ENCODE results near the gene ZNF622.

ZNF622 gene, protein sequence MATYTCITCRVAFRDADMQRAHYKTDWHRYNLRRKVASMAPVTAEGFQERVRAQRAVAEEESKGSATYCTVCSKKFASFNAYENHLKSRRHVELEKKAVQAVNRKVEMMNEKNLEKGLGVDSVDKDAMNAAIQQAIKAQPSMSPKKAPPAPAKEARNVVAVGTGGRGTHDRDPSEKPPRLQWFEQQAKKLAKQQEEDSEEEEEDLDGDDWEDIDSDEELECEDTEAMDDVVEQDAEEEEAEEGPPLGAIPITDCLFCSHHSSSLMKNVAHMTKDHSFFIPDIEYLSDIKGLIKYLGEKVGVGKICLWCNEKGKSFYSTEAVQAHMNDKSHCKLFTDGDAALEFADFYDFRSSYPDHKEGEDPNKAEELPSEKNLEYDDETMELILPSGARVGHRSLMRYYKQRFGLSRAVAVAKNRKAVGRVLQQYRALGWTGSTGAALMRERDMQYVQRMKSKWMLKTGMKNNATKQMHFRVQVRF

DNA sequence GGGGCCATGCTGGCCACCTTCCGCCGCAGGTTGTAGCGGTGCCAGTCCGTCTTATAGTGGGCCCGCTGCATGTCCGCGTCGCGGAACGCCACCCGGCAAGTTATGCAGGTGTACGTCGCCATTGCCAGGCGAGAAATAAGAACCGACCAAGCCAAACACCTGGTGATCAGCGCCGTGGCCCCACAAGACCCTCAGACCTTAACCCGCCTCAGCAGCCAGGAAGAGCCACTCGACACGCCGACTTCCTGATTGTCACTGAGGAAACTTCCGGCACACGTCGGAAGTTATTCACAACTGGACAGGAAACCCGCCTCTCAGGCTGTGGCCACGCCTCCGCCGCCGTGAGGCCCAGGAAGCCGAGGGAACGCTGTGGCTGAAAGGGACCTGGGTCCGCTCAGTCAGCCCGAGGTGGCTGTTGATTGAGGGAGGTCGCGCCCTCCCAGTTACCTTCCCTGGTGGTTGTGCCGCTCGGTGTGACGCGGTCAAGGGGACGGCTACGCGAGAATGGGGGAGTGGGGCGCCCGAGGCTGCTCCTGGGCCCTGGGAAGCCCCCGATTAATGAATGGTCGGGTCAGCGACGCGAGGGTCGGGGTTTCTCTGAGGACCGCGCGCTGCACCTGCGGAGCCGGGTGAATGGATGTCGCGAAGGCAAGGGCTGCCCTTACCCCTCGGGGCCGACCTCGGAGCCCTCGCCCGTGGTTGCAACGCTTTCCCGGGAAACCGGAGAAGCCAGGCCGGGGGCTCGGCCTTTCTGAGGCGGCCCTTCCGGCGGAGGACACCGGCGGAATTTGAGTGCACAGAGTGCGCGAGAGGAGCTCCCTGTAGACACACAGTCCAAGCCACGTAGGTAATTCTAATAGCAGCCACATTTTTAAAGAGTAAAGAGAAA is at the start of gene ZNF622:
ZNF622 (minus strand) TSS at position 257 of the 889 bp plus-strand sequence; CDS start at position 122, 135 bp downstream.
- peak; percentile 94 for DNase-seq

DNA sequence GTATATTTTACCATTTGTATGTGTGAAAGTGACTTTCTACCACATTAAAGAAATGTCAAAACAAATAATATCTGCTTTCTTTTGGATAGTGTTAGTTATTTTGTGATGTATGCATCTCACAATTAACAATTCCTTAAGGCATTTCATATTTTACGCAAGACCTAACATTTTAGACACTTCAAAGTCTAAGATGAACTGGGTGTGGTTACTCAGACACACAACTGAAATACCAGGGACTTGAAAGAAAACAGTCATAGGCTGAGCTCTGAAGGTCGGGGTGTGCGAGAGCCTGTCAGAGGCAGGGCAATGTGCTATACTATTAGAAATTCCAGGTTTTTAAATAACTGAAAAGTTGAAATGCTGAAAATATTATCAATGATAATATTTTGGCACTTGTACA is 44.5 kb upstream of the ZNF622 start:
- no peak for DNase-seq

DNA sequence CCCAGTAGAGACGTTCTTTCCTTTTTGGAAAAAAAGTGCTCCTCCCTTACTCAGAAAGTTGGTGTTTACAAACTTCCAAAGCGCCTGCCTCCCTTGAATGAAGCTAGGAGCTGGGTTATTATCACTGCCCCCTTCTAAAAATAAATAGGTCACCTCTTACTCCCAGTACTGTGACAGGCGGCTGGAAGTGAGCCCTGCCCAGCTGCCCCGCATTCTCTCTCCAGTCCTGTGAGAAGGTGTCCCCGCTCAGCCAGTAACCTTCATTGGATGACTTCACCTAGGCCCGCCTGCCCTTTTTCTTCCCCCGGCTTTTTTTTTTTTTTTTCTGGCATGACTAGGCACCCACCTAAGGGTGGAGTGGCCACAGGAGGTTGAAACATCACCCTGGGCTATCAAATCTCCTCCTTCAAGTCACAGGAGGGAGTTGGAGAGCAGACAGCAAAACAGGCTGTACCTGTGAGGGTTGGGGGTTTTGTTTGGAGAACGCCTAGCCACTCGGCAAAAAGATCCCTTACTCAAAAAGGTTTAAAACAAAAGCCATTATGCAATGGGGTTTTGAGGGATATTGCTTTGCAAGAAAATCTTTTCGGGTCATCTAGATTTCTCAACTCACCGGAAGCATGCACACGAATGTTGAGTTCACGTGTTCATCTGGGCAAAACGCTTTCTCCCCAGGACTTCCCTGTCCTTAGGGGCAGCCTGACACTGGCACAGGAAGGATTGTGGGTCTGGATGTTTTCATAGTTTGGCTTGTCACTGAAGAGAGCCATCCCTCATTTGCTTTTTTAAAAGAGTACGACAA is 43.3 kb upstream of the ZNF622 start:
- DNase-seq = no peak

DNA sequence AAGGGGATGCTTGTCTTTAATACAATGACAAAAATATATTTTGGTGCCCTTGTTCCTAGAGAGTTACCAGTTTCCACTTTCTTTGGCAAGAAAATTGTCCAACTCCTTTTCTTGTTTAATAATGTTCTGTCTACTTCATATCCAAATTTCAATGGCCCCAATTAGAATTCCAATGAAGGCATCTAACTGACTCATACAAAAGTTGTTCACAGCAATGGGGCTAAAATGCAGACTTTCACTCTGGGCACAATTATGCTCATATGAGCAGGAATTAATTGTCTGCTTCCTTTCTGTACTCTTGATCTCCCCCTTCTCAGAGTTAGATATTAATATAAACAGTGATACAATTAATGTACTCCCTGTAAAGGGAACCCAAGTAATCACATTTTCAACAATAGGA is 42.1 kb upstream of the ZNF622 start:
- no peak for DNase-seq

DNA sequence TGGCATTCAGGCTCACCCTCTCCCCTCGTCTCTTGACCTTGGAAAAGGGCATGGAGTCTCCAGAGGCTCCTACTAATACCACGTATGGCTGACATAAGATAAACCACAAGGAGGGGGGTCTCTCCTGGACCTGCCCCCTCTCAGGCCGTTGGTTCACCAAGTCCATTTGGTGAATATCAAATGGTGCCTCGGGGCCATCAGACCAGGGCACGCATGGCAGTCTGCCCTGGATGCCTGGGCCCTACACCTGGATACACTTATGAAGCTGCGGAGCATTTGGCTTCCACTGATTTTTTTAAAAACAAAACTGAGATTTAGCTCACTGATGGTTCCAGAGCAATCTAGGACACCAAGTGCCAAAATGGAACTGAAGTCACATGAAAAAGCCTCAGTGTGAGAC is 40.3 kb upstream of the ZNF622 start:
- DNase-seq = no peak

DNA sequence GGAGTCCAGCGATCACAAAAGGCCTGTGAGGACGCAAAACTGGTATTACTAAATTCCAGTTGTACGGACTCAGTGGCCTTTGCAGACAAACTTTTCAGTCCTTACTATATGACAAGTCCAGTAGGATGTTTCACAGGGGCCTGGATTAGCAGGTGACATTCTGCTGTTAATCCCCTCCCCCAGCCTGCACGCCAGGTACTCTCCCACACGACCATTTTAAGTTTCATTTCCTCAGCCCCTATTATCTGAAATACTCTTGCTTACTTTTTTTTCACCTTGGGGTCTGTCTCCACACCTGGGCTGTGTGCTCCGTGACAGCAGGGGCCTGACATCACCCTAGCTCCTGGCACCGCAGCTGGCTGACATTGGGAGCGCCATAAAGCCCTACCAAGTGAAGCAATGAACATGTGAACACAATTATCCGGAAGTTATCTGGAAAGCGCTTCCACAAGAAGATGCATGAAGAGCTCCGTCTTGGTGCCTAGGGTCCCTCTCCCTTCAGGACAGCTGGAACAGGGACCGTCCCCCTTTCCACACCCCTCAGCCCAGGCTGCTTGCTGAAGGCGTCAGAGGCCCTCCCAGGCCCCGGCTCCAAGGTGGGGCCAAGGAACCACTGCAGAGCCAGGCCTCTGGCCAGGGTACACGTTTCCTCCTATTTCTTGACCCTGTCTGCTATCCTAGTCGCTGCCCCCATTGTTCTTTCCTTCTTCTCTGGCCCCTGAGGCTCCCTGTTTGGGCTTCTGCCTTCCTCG is 39.7 kb upstream of the ZNF622 start:
- no peak for DNase-seq

DNA sequence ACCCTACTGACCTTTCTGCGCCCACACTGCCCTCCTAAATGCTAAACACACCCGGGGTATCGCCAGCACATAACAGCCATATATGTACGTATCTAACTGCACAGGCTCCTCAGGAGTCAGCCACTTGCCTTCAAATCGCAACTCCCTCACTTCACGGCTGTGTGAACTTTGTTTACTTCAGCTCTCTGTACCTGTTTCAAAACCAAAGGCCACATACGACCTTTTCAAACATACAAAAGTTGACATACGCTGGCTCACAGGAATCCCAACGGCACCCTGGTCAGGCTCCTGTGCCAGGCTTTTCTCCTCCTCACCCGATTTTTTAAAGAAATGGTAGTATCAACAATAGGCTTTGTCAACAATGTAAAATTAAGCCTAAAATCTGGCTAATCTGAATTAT is 39.0 kb upstream of the ZNF622 start:
- DNase-seq = no peak

DNA sequence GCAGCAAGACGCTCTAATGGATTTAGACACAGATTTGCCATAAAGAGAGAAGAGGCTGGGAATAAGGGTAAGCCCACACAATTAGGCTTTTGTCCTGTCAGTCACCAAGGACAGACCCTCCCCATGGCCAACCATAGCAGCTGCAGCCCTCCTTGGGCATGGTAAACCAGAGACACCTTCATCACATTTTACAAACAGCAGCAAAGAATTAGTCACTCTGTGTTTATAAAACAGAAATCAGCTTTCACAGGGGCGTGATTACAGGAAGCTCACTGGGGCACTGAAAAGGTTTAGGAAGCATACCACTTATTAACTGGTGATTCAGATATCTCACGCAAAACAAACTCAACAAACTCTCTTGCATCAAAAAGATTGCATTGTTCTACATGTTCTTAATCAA is 37.3 kb upstream of the ZNF622 start:
- DNase-seq = no peak

DNA sequence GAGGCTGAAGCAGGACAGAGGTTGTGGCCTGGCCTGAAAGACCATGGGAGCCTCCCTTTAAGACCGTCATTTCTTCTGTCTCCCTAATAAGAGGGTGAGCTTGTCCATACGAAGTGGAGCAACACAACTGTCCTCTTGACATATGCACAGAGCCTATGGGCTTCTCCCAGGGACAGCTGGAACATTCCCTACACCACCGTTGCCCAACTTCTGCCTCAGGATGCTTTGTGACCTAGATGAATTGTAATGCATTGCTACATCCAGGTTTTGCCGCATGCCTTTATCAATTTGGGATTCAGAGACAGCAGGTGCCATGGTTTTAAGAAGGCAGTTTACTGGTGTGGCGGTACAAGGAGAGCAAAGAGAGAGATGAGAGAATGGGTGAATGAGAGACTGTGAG is 34.4 kb upstream of the ZNF622 start:
- DNase-seq = no peak

DNA sequence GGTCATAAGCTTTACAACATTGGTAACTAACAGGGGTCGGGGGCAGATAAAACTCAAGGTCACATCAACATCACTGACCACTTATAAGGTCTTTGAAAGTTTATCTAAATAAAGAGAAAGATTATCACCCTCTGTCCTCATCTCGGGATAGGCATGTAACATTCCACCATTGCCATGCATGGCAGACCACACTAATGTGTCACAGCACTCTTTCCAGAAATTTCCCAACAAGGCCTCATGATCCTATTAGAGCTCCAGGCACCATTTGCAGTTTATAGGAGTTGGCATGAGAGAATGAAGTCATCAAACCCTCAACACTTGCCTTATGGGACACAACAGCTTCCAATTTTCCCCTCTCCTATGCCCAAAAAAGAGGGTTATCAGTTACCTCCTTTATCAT is 31.9 kb upstream of the ZNF622 start:
- no peak for DNase-seq

DNA sequence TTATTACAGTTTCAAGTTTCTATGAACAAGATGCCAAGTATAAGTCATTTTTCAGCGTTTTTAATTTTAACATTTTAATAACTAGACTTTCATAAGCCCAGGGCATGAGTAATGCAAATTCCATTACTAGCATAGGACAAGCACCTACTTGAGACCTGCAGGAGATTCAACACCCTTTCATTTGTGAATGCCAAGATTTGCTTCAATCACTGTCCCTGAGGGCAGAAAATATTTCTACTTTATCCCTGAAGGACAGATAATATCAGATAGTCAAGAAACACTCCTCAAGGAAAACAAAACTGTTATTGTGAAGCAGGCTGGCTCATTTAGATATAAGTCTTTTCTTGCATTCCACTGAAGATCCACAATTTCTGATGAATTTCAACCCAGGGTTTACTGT is 27.7 kb upstream of the ZNF622 start:
- no peak for DNase-seq

DNA sequence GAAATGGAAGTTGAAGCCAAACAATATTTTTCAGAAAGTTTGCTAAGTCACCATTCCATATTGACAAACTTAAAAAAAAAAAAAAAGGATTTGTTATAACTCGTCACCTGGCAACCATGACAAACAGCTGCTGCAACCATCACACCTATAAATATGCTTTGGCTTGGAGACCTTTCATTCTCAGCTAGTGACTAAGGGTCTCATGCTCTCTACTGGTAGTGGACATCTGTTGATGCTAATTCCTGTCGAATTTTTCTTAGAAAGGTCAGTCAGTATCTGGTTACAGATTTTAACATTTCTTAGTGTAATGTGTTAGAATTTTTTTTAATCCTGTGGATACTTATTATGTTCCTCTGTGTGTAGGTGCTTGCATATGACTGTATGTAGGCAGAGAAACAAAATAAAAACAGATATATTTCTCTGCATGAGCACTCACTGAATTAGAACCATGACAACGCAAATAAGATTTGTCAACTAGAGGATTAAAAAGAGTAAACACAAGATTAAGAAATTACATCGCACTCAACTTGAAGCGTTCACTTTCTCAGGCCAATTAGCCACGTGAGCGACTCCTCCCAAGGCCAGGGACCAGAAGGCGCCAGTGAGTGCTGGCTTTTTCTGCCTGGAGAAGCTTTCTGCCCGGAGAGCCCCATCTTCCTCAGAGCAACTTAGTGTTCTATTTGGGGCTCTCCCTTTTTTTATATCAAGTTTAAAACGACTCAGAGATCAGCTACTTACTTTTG is 27.0 kb upstream of the ZNF622 start:
- DNase-seq = no peak

DNA sequence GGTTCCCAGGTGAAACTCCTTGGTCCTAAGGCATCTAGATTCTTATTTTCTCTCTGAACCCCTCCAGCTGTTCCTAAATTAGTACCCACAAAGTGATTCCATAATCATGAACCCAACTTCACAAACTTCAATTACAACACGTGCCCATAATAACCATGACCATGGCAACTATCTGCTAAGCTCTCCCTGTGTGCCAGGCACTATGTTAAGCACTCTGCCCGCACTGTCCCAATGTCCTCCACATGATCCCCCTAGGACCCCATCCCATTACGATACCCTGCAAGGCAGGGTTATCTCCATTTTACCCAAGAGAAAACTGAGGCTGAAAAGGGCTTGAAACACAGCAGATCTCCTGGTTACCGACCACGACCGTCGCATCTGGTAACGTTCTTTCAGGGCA is 25.3 kb upstream of the ZNF622 start:
- DNase-seq = no peak

DNA sequence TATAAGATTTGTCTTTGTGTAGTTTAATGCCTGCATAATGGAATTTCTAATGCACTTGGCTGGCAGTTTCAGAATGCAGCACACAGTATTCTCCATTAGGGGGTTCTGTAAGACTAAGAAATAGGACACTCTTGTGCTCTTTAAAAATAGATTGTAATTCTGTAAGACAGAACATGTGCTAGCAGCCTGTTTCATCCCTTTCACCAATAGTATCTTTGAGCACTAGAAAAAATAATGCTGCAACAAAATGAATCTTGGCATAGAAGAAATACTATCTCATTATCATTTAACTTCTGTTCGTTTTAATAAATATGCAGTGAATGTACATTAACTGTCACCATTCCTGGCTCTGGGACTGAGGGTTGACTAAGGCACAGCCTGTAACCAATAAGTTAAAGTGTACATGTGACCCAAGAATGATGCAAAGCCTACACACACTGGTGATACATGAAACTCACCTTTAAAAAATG is 23.8 kb upstream of the ZNF622 start:
- DNase-seq = peak; percentile 20

DNA sequence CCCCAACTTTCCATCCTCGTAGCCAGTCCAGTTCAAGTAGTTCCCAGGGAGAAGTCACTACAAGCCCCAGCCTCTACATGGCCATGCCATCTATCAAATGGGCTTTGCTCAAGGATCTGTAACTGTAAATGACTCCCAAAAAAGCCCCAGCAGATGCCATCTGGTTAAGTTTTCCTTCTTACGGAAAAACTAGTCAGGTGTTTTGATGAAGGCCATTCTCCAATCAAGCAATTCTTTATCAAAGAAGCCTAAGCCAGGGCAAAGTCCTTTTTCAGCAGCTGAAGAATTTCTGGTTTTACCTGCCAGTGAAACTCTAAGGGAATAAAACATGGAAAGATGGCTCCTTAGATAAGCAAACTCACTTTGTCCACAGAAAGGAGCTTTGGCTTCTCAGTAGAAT is 21.9 kb upstream of the ZNF622 start:
- no peak for DNase-seq

DNA sequence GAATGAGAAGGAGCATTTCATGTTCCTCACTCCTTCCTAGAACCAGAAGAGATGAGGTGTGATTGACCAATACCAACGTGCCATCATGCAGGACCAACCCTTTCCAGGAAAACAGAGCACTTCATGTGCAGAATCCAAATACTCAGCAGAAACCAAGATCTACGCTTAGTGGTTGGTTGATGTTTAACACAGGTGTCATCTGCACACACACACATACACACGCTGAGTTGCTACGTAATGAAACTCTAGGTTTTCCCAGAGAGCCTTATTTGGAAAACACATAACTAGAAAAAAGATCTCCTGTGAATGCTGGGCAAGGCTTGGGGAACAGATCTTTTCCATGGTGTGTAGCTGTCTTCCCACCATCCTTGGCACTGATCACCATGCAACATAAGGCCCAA is 21.1 kb upstream of the ZNF622 start:
- peak; percentile 1 for DNase-seq

DNA sequence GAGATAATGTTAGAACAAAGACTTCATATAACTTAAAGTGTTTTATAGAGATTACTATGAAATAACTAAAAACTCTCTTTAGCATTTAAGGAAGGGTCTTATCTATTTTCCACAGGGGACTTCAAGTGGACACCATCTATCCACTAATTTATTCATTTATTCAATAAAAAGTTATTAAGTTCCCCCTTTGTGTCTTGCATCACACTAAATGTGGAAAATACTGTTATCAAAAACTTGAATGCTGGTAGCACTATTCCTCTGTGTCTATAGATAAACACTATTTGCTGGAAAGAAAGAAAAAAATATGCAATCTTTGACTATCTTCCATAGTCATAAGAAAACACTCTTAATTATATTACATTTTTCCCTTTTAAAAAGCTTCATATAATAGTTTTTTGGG is 20.1 kb upstream of the ZNF622 start:
- no peak for DNase-seq

DNA sequence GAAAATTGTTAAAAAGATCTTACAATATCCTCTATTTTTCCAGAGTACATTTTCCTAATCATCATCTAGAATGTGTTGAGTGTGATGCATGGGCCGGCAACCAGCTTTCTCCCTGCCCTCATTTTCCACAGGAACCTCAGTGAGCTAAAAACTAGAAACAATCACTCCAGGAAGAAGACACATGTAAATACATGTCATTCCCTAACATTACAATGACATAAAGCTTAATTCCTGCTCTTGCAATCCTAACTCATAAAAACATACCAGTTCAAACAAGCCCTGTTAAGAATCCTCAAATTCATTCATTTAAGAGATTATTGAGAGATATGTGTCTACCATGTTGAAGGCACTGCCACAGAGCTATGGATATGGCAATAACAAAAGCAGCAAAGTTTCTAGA is 18.5 kb upstream of the ZNF622 start:
- no peak for DNase-seq

DNA sequence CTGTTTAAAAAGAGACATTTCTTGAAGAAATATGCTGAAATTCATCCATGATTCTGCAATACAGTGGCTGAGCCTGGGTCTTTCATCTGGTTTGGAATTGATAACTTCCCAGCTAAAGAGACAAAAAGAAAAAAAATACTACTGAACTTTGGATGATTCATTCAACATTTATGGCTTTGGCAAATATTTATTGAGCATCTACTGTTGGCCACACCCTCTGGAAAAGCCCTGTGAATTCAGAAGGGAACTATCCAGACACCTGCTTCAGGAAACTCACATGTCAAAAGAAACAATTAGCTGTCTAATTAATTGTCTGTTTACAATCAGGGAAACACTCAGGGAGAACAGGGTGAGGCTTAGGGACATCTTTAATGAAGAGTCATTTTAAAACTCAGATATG is 17.8 kb upstream of the ZNF622 start:
- DNase-seq = no peak

DNA sequence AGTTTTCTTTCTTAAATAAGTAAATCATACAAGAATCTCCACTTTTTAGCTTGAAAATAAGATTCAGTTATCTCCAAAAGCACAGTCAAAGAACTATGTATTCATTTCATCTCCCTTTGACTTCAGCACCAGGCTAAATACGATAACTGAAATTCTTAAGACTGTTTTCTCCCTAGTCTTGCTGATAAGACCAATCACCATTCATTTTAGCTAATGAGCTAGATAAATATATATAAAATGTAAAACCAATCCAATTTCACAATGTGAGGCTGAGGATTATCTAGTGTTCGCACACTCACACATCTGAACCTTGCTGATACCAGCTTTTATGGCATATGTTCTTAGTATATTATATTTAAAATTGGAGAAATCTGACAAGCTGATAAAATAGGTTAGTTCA is 17.3 kb upstream of the ZNF622 start:
- no peak for DNase-seq

DNA sequence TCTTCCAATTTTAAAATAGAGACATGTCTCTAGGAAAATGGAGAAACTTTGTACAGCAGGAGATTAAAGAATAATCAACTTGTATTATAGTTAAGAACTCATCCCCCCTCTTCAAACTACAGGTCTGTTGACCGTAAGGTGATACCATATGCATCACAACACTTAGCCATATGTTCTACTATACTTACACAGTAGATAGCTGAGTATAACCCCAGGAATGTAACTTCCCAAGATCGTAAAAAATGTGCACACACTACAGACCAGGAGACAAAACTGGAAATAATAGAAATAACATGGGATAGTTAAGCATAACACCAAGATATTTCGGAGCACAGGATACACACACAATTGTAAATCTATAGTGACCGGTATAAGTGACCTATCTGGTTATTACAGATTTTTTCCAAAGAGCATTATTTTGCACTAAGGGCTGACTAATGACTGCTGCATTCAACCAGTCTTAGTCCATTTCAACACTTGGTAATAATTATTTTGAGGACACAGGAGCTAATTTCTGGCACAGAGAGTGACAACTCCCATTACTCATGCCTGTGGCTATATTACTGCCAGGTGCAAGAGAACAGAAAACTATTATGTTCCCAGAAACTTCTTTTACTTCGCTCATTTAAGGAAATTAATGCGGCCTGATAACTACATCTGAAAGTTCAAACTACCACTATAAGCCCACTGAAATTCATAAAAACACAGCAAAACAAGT is 15.4 kb upstream of the ZNF622 start:
- DNase-seq = no peak
